Measurements from ENCODE around the gene SLC17A8. TPM values are rescaled to one million over a fixed set of nuclear protein-coding genes. Genes with fewer than 3 reads are reported as not detected.
A peak's percentile ranks its signal among the peaks of the same experiment; 100 is the strongest.

Gene SLC17A8
- polyA plus RNA-seq, 1 donor (not counting 4 experiments of a cell fraction or from before 2014, with no cell fraction given): not detected

DNA sequence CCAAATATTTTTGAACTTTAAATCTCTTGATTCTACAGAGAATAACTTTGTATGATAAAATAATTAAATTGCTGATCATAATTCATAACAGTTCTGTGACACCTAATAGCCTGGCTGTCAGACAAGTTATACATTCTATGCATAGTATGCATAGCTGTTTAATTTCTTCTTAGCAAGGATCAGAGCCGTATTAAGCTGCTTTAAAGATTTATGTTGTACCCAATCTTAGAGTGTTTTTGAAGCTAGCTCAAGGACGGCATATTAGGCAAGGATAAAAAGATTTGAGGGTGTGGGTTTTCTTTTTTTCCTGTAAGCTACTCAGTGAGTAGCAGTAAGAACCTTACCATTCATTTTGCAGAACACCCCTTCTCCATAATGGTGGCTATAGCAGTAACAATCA lies 45.9 kb downstream of the SLC17A8 start:
- no peak overlapping the region for H2AFZ ChIP-seq (ENCODE audit: control insufficient read depth, low read length)
- H3K9me3 ChIP-seq (ENCODE audit: control insufficient read depth, low read depth, low read length): no peaks in the 10 kb centered on the region
- no peak overlapping the region for H3K9ac ChIP-seq (ENCODE audit: control insufficient read depth, extremely low read depth, insufficient read depth, low read length)
- TF ChIP-seq, protein P1, sequence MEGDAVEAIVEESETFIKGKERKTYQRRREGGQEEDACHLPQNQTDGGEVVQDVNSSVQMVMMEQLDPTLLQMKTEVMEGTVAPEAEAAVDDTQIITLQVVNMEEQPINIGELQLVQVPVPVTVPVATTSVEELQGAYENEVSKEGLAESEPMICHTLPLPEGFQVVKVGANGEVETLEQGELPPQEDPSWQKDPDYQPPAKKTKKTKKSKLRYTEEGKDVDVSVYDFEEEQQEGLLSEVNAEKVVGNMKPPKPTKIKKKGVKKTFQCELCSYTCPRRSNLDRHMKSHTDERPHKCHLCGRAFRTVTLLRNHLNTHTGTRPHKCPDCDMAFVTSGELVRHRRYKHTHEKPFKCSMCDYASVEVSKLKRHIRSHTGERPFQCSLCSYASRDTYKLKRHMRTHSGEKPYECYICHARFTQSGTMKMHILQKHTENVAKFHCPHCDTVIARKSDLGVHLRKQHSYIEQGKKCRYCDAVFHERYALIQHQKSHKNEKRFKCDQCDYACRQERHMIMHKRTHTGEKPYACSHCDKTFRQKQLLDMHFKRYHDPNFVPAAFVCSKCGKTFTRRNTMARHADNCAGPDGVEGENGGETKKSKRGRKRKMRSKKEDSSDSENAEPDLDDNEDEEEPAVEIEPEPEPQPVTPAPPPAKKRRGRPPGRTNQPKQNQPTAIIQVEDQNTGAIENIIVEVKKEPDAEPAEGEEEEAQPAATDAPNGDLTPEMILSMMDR (optimal IDR thresholded peaks at IDR 0.05 in 1 of 3, IDR thresholded peaks at IDR 0.05 in 1 of 3, conservative IDR thresholded peaks at IDR 0.05 in 1 of 3; ENCODE audit: extremely low read depth in 1 of 3, insufficient read depth in 2 of 3, low read length in 3 of 3): no peak
- no peak for TF ChIP-seq EZH2 (IDR thresholded peaks at IDR 0.05; ENCODE audit: low read length)
- no peak overlapping the region for H3K27ac ChIP-seq (ENCODE audit: control insufficient read depth, insufficient read depth, low read length)
- H3K4me2 ChIP-seq (ENCODE audit: control insufficient read depth, extremely low read depth, insufficient read depth, low read depth, low read length): no peak overlapping the region
- H4K20me1 ChIP-seq (ENCODE audit: control insufficient read depth, extremely low read depth, insufficient read depth, low read length): no peaks in the 10 kb centered on the region
- DNase-seq (ENCODE audit: low read depth, low spot score) (no peak), FAIRE-seq (no peak)
- no peaks in the 10 kb centered on the region for H3K36me3 ChIP-seq (ENCODE audit: control insufficient read depth in 2 of 2, extremely low read depth in 1 of 2, insufficient read depth in 2 of 2, low read length in 2 of 2)
- H3K4me3 ChIP-seq (ENCODE audit: control insufficient read depth in 2 of 3, extremely low read depth in 1 of 3, insufficient read depth in 2 of 3, low read depth in 1 of 3, low read length in 3 of 3): no peak overlapping the region
- dilution Hi-C loops (cut with MboI; ENCODE audit: extremely low pct_ligation_motif_present, low sequenced_read_pairs): no loop called here
- no peaks in the 10 kb centered on the region for H3K27me3 ChIP-seq (ENCODE audit: control insufficient read depth, extremely low read depth, insufficient read depth, low read length)
- H3K4me1 ChIP-seq (ENCODE audit: control insufficient read depth, extremely low read depth, insufficient read depth, low read length): peaks cover 13% of the 10 kb centered on the region
- H3K79me2 ChIP-seq (ENCODE audit: control insufficient read depth, insufficient read depth, low read length): no peaks in the 10 kb centered on the region
- no peaks in the 10 kb centered on the region for H3K9me1 ChIP-seq (ENCODE audit: control insufficient read depth, extremely low read depth, insufficient read depth, low read length)

DNA sequence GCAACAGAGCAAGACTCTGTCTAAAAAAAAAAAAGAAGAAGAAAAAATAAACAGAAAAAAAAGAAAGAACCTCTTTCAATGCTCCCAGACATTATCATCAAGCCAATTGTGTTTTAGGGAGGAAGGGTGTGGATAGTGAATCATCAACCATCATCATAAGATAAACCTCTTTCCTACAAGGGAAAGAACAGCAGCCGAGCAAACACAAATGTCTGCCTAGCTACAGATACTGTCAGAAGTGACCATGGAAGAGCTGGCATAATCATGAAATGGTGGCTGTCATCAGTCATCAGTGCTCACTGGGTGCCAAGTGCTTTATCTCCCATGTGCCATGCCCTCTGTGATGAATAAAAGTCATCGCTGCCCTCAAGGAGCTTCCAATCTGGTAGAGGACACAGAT lies 46.6 kb downstream of the SLC17A8 start:
- DNase-seq (ENCODE audit: low read depth, low spot score): no peak
- no peak overlapping the region for H3K27ac ChIP-seq (ENCODE audit: control insufficient read depth, insufficient read depth, low read length)

More for the DNA sequence above, 46.6 kb downstream of the SLC17A8 start:
- Histone ChIP-seq H3K9me1 (ENCODE audit: control insufficient read depth, extremely low read depth, insufficient read depth, low read length) (no peaks in the 10 kb centered on the region), H3K4me2 (ENCODE audit: control insufficient read depth, extremely low read depth, insufficient read depth, low read depth, low read length) (no peak overlapping the region), H3K4me3 (ENCODE audit: control insufficient read depth in 2 of 3, extremely low read depth in 1 of 3, insufficient read depth in 2 of 3, low read depth in 1 of 3, low read length in 3 of 3) (no peak overlapping the region), H3K36me3 (ENCODE audit: control insufficient read depth in 2 of 2, extremely low read depth in 1 of 2, insufficient read depth in 2 of 2, low read length in 2 of 2) (no peaks in the 10 kb centered on the region), H3K27me3 (ENCODE audit: control insufficient read depth, extremely low read depth, insufficient read depth, low read length) (no peaks in the 10 kb centered on the region), H2AFZ (ENCODE audit: control insufficient read depth, low read length) (no peak overlapping the region), H3K4me1 (ENCODE audit: control insufficient read depth, extremely low read depth, insufficient read depth, low read length) (peaks cover 13% of the 10 kb centered on the region), H3K79me2 (ENCODE audit: control insufficient read depth, insufficient read depth, low read length) (no peaks in the 10 kb centered on the region), H3K9me3 (ENCODE audit: control insufficient read depth, low read depth, low read length) (no peaks in the 10 kb centered on the region), H3K9ac (ENCODE audit: control insufficient read depth, extremely low read depth, insufficient read depth, low read length) (no peak overlapping the region), H4K20me1 (ENCODE audit: control insufficient read depth, extremely low read depth, insufficient read depth, low read length) (no peaks in the 10 kb centered on the region)
- TF ChIP-seq, protein P1 (optimal IDR thresholded peaks at IDR 0.05 in 1 of 3, IDR thresholded peaks at IDR 0.05 in 1 of 3, conservative IDR thresholded peaks at IDR 0.05 in 1 of 3; ENCODE audit: extremely low read depth in 1 of 3, insufficient read depth in 2 of 3, low read length in 3 of 3): no peak
- dilution Hi-C loops (cut with MboI; ENCODE audit: extremely low pct_ligation_motif_present, low sequenced_read_pairs): no loop called here
- FAIRE-seq: peak; percentile 44

All from keratinocyte (primary cell).